Occipital lobe (tissue), 2 donors: Measurements from ENCODE around the gene HBB. TPM values are rescaled to one million over a fixed set of nuclear protein-coding genes. Genes with fewer than 3 reads are reported as not detected.

Experiments
- DNase-seq: peaks from one replicate; lab custom pipeline; 2025; lab: John Stamatoyannopoulos, UW
- total RNA-seq: library from RNA; depleted of rRNA; stranded (reverse); fragments of >200 nt; gene quantifications from one replicate; pipeline ENCODE4 v1.2.3, GENCODE V29; 2014

The HBB gene
- total RNA-seq, 1 donor from 2014 or later = 441 TPM

GRCh38 chr11:5247472-5248192 lies 20.8 kb upstream of the HBB start:
- no peak for DNase-seq

DNA sequence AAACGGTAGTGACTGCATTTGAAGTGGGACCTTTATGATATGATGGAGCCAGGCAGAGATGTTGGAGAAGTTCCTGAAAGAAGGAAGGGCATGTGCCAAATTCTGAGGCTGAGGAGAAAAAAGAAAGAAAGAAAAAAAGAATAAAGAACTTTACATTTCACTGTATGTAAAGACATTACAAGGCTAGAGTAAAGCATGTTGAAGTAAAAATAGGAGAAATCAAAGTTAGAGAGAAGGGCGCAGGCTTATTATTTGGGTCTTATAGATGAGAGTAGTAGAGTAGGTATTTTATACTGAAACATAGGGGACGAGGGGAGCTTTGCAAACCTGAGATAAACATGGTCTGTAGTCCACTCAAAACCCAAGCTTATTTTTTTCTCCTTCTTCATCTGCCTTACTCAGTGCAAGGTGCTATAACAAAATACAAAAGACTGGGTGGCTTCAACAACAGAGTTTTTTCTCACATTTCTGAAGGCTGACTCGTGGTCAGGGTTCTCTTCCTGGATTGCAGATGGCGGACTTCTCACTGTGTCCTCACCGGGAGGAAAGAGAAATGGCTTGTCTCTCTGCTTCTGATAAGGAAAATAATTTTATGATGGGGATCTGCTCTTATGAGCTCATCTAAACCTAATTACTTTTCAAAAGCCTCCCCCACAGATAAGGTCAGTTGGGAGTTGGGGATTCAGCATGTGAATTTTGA lies 20.1 kb upstream of the HBB start:
- no peak for DNase-seq

- DNase-seq = no peak
Measured at GRCh38 chr11:5245155-5245554, 18.3 kb upstream of the HBB start.

DNA sequence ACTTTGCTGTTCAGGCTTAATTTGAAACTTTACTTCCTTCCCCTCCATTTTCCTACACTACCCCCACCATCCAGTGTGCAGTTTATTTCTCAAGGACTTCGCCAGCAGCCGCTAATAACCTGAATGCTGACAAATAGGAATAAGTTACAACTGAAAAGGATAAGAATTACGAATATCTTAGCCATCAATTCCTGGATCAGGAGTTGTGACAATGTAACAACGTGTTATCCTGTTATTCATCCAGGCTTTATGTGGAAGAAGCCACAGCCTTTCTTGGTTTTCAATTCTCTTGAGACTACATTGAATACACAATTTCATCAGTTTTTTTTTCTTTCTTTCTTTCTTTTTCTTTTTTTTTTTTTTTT lies 16.9 kb upstream of the HBB start:
- DNase-seq = no peak

- DNase-seq = no peak
Measured at GRCh38 chr11:5242933-5243815, 16.3 kb upstream of the HBB start.

DNA sequence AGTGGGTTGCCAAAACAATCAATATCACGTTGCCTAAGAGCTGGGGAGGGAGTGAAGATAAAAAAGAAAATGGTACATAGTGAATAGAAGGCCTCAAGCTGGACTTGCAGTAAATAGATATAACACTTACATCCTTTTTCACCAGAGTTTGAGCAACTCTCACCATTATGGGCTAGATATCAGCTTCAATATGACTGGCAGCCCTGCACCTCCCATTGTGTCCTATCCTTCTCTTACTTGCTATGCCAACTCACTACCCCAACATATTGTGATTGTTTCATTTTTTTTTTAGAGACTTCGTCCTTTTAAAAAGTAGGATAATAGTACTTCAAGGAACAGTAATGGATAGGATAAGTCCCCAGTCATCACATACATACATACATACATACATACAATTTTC lies 15.3 kb upstream of the HBB start:
- DNase-seq = no peak

- no peak for DNase-seq
Measured at GRCh38 chr11:5241458-5241857, 14.6 kb upstream of the HBB start.

- DNase-seq = no peak
Measured at GRCh38 chr11:5240458-5240857, 13.6 kb upstream of the HBB start.

DNA sequence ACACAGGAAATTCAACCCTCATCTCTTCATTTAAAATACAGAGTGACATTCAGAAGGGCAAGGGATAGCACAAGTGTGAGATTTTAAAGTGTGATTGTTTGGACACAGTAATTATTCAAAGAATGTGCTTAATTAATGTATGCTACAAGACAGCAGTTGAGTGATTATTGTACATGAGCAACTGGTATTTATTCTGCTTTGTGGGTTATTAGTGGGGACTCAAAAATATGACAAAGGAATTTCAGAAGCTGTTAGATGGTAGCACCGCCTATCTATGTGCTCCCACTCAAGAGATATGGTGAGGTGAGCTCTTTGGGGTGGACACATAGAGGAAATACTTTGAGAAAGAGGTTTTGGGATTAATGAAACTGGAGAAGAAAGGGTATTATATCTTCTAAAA lies 13.2 kb upstream of the HBB start:
- DNase-seq = no peak

DNA sequence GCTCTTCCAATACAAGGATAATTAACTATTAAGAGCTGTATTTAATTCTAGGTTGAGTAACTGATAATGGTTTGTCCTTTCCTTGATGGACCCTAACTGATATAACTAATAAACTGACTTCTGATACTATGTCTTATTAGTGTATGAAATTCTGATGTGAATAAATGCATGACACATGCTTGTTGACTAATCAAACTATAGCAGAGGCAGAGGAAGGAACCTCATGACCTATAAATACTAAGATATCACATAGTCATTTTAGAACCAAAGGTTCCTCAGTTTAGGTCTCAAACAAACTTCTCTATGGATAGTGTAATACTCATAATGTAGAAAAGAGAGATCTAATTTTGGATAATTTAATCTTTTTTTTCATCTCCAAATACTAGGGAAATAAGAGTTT lies 12.2 kb upstream of the HBB start:
- no peak for DNase-seq

- no peak for DNase-seq
Measured at GRCh38 chr11:5238486-5238885, 11.6 kb upstream of the HBB start.

DNA sequence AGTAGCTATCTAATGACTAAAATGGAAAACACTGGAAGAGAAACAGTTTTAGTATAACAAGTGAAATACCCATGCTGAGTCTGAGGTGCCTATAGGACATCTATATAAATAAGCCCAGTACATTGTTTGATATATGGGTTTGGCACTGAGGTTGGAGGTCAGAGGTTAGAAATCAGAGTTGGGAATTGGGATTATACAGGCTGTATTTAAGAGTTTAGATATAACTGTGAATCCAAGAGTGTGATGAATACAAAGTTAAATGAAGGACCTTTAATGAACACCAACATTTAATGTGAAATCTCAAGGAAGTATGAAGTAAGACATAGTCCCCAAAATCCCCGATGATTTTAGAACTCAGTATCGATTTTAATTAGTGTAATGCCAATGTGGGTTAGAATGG lies 10.5 kb upstream of the HBB start:
- no peak for DNase-seq

DNA sequence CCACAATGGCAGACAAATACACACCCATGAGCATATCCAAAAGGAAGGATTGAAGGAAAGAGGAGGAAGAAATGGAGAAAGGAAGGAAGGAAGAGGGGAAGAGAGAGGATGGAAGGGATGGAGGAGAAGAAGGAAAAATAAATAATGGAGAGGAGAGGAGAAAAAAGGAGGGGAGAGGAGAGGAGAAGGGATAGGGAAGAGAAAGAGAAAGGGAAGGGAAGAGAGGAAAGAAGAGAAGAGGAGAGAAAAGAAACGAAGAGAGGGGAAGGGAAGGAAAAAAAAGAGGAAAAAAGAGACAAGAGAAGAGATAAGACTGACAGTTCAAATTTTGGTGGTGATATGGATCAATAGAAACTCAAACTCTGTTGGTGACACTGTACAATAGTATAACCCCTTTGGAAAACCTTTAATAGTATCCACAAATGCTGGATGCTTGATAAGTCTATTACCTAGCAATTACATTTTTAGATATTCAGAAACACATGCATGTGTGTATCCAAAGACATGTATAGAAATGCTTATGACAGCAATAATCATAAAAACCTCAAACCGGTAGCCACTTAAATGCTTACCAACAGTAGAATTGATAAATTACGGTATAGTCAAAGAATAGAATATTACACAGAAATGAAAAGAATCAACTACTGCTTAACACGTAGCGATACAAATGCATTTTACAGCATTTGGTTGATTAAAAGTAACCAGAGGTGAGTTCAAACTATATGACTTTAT lies 8.7 kb upstream of the HBB start:
- no peak for DNase-seq

- DNase-seq = no peak
Measured at GRCh38 chr11:5234381-5234834, 7.5 kb upstream of the HBB start, which contains the start of gene HBD. HBD (minus strand) TSS chr11:5234483; CDS start chr11:5234433, 50 bp downstream.

- no peak for DNase-seq
Measured at GRCh38 chr11:5233307-5233706, 6.4 kb upstream of the HBB start.

DNA sequence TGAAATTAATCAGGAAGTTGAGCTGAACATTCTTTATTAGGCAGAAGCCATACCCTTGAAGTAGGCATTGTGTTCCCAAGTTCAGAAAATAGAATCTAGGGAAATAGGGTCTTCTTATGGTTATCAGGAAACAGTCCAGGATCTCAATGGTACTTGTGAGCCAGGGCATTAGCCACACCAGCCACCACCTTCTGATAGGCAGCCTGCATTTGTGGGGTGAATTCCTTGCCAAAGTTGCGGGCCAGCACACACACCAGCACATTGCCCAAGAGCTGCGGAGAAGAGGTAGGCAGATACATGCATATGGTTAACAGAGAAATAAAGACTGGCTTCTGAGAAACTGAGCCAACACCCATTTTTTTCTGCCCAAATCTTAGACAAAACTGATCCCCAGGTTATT lies 6.0 kb upstream of the HBB start:
- no peak for DNase-seq

DNA sequence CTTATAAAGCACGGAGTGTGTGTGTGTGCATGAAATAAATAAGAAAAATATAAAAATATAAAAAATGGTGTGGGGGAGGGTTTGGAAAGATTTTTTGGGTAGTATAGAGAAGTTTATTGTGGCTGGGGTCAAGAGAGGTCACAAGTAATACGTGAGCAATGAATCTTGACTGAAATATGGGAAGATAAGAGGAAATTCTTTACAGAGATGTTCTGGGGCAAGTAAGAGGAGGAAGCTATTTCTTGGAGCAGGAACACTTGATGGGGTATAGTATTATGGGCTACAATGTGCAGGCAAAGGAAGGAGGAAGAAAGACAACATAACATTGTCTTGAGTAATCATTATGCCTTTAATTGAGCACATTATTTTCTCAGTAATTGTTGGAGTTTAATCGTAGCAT lies 5.3 kb upstream of the HBB start:
- DNase-seq = no peak

GRCh38 chr11:5231111-5231510 lies 4.2 kb upstream of the HBB start:
- no peak for DNase-seq

DNA sequence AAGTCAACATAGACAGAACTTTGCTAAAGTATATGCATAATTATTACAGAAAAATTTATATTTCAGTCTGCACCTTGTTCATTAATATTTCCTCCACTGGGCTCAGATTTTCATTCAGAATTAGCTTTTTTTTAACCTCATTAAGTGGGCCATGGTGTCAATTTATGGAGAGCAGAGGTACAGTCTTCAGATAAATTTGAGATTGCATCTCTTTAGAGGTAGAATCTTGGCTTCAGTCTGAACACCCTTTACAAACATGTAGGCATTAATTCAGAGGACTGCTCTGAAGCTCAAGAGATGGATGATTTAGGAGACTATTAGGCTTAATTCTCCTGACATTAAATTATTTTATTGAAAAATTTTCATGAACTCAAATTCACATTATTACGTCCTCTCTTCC lies 3.4 kb upstream of the HBB start:
- no peak for DNase-seq

GRCh38 chr11:5229796-5230195 lies 2.9 kb upstream of the HBB start:
- DNase-seq = no peak

DNA sequence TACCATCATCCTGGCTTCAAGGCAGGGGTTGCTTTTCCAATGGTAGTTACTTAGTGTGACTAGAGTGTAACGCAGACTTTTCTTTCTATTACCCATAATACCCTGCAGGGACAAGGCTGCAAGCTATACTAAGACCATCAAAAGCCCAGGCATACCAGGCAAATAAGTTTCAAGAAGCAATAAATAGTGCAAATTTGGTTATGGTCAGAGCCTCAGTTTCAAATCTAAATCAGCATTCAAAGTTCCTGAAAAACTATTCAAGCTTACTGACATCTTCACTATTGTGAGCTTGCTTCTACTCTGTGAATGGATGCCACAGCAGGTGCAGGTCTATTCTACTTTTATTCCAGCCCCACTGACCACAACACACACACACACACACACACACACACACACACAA lies 2.5 kb upstream of the HBB start:
- no peak for DNase-seq

- DNase-seq = no peak
Measured at GRCh38 chr11:5228124-5228523, 1.3 kb upstream of the HBB start.
